SK-N-SH (cell line): ENCODE measurements around the gene ARHGAP26. TPM values are rescaled to one million over a fixed set of nuclear protein-coding genes. Genes with fewer than 3 reads are reported as not detected.

Source experiments
- CTCF ChIA-PET: fragments of 300-600, 350-600 bp; formaldehyde crosslinking; extraction: SDS; loops from one replicate; lab custom pipeline; 2021; lab: Yijun Ruan, JAX
- POLR2A ChIA-PET: fragments of 350-600 bp; sonication (Branson Sonifier 250); formaldehyde crosslinking; extraction: SDS; loops from one replicate; lab custom pipeline; 2020; ENCODE audit warnings: antibody characterized with exemption, inconsistent platforms; lab: Yijun Ruan, JAX
- DNase-seq: peaks from one replicate; pipeline ENCODE4 v3.0.0; 2012
- H2AFZ ChIP-seq: fragments of 200-600 bp; sonication (generic); 2 replicates; pipeline ENCODE4 v1.8.1; 2016; ENCODE audit warnings: antibody characterized with exemption, mild to moderate bottlenecking, low read depth
- H3F3A ChIP-seq: fragments of 200-600 bp; sonication (generic); replicated peaks from 2 replicates; pipeline ENCODE3; 2016; ENCODE audit warnings: antibody characterized with exemption, mild to moderate bottlenecking; ENCODE audit not compliant: insufficient read depth
- H3K27ac ChIP-seq, 2 experiments: fragments of 200-500 bp in 1 of 2; fragments of 200-600 bp in 1 of 2; sonication (Bioruptor generic) in 1 of 2; sonication (generic), shearing (Covaris generic) in 1 of 2; 2 replicates each; pipeline versions ENCODE4 v1.5.1 to v1.6.1; 2014 to 2016; ENCODE audit warnings: low read depth in 2 of 2, inconsistent platforms in 1 of 2, low read length in 1 of 2, mild to moderate bottlenecking in 1 of 2, mixed read lengths in 1 of 2
- H3K27me3 ChIP-seq: fragments of 200-600 bp; sonication (generic), shearing (Covaris generic); 2 replicates; pipeline ENCODE4 v1.6.1; 2016; ENCODE audit warnings: mixed run types; ENCODE audit not compliant: insufficient read depth
- H3K36me3 ChIP-seq, 2 experiments: fragments of 200-500 bp in 1 of 2; fragments of 200-600 bp in 1 of 2; sonication (Bioruptor generic) in 1 of 2; sonication (generic) in 1 of 2; replicated peaks in 1 of 2; 2 replicates each; pipeline versions ENCODE3 to v1.5.1; 2014 to 2016; ENCODE audit warnings: low read length in 1 of 2, mild to moderate bottlenecking in 1 of 2; ENCODE audit not compliant: insufficient read depth in 2 of 2, control insufficient read depth in 1 of 2
- H3K4me1 ChIP-seq, 2 experiments: fragments of 200-500 bp in 1 of 2; fragments of 200-600 bp in 1 of 2; sonication (Bioruptor generic) in 1 of 2; sonication (generic), shearing (Covaris generic) in 1 of 2; 2 replicates each; pipeline versions ENCODE4 v1.5.1 to v1.6.1; 2014 to 2016; ENCODE audit warnings: low read depth in 1 of 2, low read length in 1 of 2, mixed run types in 1 of 2; ENCODE audit not compliant: insufficient read depth in 2 of 2, control insufficient read depth in 1 of 2
- H3K4me2 ChIP-seq: fragments of 200-600 bp; sonication (generic), shearing (Covaris generic); 2 replicates; pipeline ENCODE4 v1.6.1; 2017; ENCODE audit warnings: mixed run types
- H3K4me3 ChIP-seq, 2 experiments: fragments of 200-500 bp in 1 of 2; fragments of 200-600 bp in 1 of 2; sonication (Bioruptor generic) in 1 of 2; sonication (generic), shearing (Covaris generic) in 1 of 2; 2 replicates each; pipeline versions ENCODE4 v1.5.1 to v1.8.1; 2014 to 2016; ENCODE audit warnings: low read depth in 2 of 2, inconsistent platforms in 1 of 2, low read length in 1 of 2, mild to moderate bottlenecking in 1 of 2, mixed read lengths in 1 of 2, moderate library complexity in 1 of 2
- H3K79me2 ChIP-seq: fragments of 200-600 bp; sonication (generic); 2 replicates; pipeline ENCODE4 v1.8.1; 2017; ENCODE audit warnings: mild to moderate bottlenecking; ENCODE audit not compliant: insufficient read depth
- H3K9ac ChIP-seq: fragments of 200-600 bp; sonication (generic); 2 replicates; pipeline ENCODE4 v1.6.1; 2017; ENCODE audit warnings: mixed run types
- H3K9me2 ChIP-seq: fragments of 200-600 bp; sonication (generic); 2 replicates; pipeline ENCODE4 v1.6.1; 2017; ENCODE audit warnings: mixed run types
- H3K9me3 ChIP-seq: fragments of 200-600 bp; sonication (generic); 2 replicates; pipeline ENCODE4 v1.6.1; 2017; ENCODE audit warnings: mixed run types, mild to moderate bottlenecking, moderate library complexity
- H4K20me1 ChIP-seq: fragments of 200-600 bp; sonication (generic); 2 replicates; pipeline ENCODE4 v1.6.1; 2017; ENCODE audit warnings: mild to moderate bottlenecking, mixed run types; ENCODE audit not compliant: insufficient read depth
- CHD2 ChIP-seq: fragments of 150-350 bp; IDR thresholded peaks from 2 replicates; pipeline ENCODE4 v1.6.1; 2018; ENCODE audit warnings: low read length; ENCODE audit not compliant: partially characterized antibody
- ELF1 ChIP-seq: IDR thresholded peaks from 2 replicates; pipeline ENCODE4 v1.4.0; 2012
- FOSL2 ChIP-seq: IDR thresholded peaks from 2 replicates; pipeline ENCODE4 v1.4.0; 2012; ENCODE audit warnings: low read depth, mild to moderate bottlenecking, moderate library complexity, borderline replicate concordance
- FOXJ3 ChIP-seq: sonication (generic); formaldehyde crosslinking; IDR thresholded peaks from 2 replicates; pipeline ENCODE4 v1.5.1; 2020; ENCODE audit warnings: mild to moderate bottlenecking, missing genetic modification reagents
- FOXM1 ChIP-seq: IDR thresholded peaks from 2 replicates; pipeline ENCODE4 v1.4.0; 2012; ENCODE audit warnings: low read depth, mild to moderate bottlenecking
- GABPA ChIP-seq: IDR thresholded peaks from 2 replicates; pipeline ENCODE4 v1.4.0; 2012; ENCODE audit warnings: low read depth, mild to moderate bottlenecking
- GATA2 ChIP-seq: sonication (generic); formaldehyde crosslinking; IDR thresholded peaks from 2 replicates; pipeline ENCODE4 v1.5.0; 2020; ENCODE audit warnings: mild to moderate bottlenecking, missing genetic modification reagents
- NRF1 ChIP-seq: IDR thresholded peaks from 2 replicates; pipeline ENCODE4 v1.6.1; 2012; ENCODE audit warnings: low read depth, mild to moderate bottlenecking, low read length
- RFX5 ChIP-seq: IDR thresholded peaks from 2 replicates; pipeline ENCODE4 v1.6.1; 2012; ENCODE audit warnings: mild to moderate bottlenecking, improper control_type of control experiment, low read length
- SMC3 ChIP-seq: IDR thresholded peaks from 2 replicates; pipeline ENCODE4 v1.6.1; 2012; ENCODE audit warnings: low read depth, low read length, improper control_type of control experiment
- TAF1 ChIP-seq: IDR thresholded peaks from 2 replicates; pipeline ENCODE4 v1.6.1; 2012; ENCODE audit warnings: low read depth, mild to moderate bottlenecking, low read length, moderate library complexity, borderline replicate concordance
- TCF12 ChIP-seq: IDR thresholded peaks from 2 replicates; pipeline ENCODE4 v1.4.0; 2012
- TEAD4 ChIP-seq: IDR thresholded peaks from 2 replicates; pipeline ENCODE4 v1.4.0; 2012; ENCODE audit warnings: mild to moderate bottlenecking, borderline replicate concordance; ENCODE audit not compliant: insufficient read depth
- YY1 ChIP-seq: IDR thresholded peaks from 2 replicates; pipeline ENCODE4 v1.4.0; 2012; ENCODE audit warnings: low read depth, mild to moderate bottlenecking
- WGBS: methylation state at CpG from one replicate; pipeline ENCODE4 v1.1.6; 2017; ENCODE audit warnings: low lambda C conversion rate; 5-methylcytosine and 5-hydroxymethylcytosine counted together
- polyA plus RNA-seq, 3 experiments: library from polyadenylated mRNA; depleted of rRNA; stranded (reverse); fragments of >200 nt; gene quantifications; 2 replicates each; pipeline ENCODE4 v1.2.3, GENCODE V29; 2012
- TF ChIP-seq, protein P1 (sequence below): IDR thresholded peaks from 2 replicates; pipeline ENCODE4 v1.6.1; 2012; ENCODE audit warnings: mild to moderate bottlenecking, low read depth, low read length, moderate library complexity
- TF ChIP-seq, protein P2 (sequence below): fragments of 200-600 bp; sonication (generic); IDR thresholded peaks from 2 replicates; pipeline ENCODE4 v1.6.1; 2017; ENCODE audit warnings: antibody characterized with exemption, mild to moderate bottlenecking, moderate library complexity
- TF ChIP-seq, protein P3 (sequence below): fragments of 150-350 bp; IDR thresholded peaks from 2 replicates; pipeline ENCODE4 v1.6.1; 2017; ENCODE audit warnings: antibody characterized with exemption, low read length, low read depth, borderline replicate concordance
- TF ChIP-seq, protein P4 (sequence below): fragments of 150-350 bp; IDR thresholded peaks from 2 replicates; pipeline ENCODE4 v1.6.1; 2016; ENCODE audit warnings: mild to moderate bottlenecking, low read depth, low read length

The ARHGAP26 gene
- polyA plus RNA-seq, 1 of the 3 experiments (the other 2 are of a cell fraction) = 6.1 TPM

DNA sequence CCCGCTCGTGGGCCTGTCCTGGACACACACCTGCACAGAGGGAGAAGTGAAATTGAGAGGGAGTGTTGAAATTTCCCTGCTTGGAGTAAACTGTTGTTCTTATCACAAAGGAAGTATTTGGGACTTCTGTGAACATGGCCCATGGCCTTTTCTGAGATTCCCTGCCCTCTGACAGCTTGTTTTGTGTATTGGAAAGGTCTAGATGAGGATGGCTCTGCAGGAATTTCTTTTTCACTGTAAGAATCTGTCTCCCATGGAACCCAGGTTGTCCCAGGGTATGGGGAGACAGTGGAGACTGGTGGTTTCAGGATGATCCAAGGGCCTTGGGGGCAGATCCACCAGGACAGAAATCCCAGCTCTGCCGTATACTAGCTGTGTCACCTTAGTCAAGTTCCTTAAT, 121.8 kb downstream of the ARHGAP26 start:
- Histone ChIP-seq H3K27me3 (no peaks in the 10 kb centered on the region), H4K20me1 (no peaks in the 10 kb centered on the region), H3F3A (peaks cover 11% of the 10 kb centered on the region), H3K4me1 (peaks cover 0 to 11% of the 10 kb centered on the region in 2 experiments; a peak in 2 of 4 replicates), H3K9me3 (no peaks in the 10 kb centered on the region), H3K27ac (no peak overlapping the region), H2AFZ (no peak overlapping the region), H3K79me2 (no peaks in the 10 kb centered on the region), H3K4me3 (no peak overlapping the region), H3K9me2 (no peaks in the 10 kb centered on the region), H3K9ac (no peak overlapping the region), H3K4me2 (no peak overlapping the region), H3K36me3 (peaks cover 0 to 12% of the 10 kb centered on the region in 2 experiments)
- ChIA-PET POLR2A (no interaction called here), CTCF (interaction anchor here (1.0 to 27.9 kb wide), 9 partner anchors 9 to 237 kb away, joined by 3 to 1285 read pairs (median 5); partner anchors contain the start of gene ARHGAP26)
- TF ChIP-seq TCF12 = no peak
- TF ChIP-seq, protein P1, sequence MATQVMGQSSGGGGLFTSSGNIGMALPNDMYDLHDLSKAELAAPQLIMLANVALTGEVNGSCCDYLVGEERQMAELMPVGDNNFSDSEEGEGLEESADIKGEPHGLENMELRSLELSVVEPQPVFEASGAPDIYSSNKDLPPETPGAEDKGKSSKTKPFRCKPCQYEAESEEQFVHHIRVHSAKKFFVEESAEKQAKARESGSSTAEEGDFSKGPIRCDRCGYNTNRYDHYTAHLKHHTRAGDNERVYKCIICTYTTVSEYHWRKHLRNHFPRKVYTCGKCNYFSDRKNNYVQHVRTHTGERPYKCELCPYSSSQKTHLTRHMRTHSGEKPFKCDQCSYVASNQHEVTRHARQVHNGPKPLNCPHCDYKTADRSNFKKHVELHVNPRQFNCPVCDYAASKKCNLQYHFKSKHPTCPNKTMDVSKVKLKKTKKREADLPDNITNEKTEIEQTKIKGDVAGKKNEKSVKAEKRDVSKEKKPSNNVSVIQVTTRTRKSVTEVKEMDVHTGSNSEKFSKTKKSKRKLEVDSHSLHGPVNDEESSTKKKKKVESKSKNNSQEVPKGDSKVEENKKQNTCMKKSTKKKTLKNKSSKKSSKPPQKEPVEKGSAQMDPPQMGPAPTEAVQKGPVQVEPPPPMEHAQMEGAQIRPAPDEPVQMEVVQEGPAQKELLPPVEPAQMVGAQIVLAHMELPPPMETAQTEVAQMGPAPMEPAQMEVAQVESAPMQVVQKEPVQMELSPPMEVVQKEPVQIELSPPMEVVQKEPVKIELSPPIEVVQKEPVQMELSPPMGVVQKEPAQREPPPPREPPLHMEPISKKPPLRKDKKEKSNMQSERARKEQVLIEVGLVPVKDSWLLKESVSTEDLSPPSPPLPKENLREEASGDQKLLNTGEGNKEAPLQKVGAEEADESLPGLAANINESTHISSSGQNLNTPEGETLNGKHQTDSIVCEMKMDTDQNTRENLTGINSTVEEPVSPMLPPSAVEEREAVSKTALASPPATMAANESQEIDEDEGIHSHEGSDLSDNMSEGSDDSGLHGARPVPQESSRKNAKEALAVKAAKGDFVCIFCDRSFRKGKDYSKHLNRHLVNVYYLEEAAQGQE = no peak
- no peak for TF ChIP-seq FOXJ3 (CRISPR knock-in tag)
- TF ChIP-seq ELF1 = no peak
- no peak for TF ChIP-seq FOXM1
- no peak for TF ChIP-seq RFX5
- TF ChIP-seq GATA2 (CRISPR knock-in tag) = no peak
- TF ChIP-seq TEAD4 = no peak
- TF ChIP-seq YY1 = no peak
- no peak for TF ChIP-seq CHD2
- TF ChIP-seq, protein P2, sequence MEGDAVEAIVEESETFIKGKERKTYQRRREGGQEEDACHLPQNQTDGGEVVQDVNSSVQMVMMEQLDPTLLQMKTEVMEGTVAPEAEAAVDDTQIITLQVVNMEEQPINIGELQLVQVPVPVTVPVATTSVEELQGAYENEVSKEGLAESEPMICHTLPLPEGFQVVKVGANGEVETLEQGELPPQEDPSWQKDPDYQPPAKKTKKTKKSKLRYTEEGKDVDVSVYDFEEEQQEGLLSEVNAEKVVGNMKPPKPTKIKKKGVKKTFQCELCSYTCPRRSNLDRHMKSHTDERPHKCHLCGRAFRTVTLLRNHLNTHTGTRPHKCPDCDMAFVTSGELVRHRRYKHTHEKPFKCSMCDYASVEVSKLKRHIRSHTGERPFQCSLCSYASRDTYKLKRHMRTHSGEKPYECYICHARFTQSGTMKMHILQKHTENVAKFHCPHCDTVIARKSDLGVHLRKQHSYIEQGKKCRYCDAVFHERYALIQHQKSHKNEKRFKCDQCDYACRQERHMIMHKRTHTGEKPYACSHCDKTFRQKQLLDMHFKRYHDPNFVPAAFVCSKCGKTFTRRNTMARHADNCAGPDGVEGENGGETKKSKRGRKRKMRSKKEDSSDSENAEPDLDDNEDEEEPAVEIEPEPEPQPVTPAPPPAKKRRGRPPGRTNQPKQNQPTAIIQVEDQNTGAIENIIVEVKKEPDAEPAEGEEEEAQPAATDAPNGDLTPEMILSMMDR = no peak
- TF ChIP-seq, protein P3, sequence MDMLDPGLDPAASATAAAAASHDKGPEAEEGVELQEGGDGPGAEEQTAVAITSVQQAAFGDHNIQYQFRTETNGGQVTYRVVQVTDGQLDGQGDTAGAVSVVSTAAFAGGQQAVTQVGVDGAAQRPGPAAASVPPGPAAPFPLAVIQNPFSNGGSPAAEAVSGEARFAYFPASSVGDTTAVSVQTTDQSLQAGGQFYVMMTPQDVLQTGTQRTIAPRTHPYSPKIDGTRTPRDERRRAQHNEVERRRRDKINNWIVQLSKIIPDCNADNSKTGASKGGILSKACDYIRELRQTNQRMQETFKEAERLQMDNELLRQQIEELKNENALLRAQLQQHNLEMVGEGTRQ = no peak
- TF ChIP-seq SMC3 = no peak
- no peak for TF ChIP-seq GABPA
- TF ChIP-seq TAF1 = no peak
- TF ChIP-seq NRF1 = no peak
- TF ChIP-seq FOSL2 = no peak
- TF ChIP-seq, protein P4, sequence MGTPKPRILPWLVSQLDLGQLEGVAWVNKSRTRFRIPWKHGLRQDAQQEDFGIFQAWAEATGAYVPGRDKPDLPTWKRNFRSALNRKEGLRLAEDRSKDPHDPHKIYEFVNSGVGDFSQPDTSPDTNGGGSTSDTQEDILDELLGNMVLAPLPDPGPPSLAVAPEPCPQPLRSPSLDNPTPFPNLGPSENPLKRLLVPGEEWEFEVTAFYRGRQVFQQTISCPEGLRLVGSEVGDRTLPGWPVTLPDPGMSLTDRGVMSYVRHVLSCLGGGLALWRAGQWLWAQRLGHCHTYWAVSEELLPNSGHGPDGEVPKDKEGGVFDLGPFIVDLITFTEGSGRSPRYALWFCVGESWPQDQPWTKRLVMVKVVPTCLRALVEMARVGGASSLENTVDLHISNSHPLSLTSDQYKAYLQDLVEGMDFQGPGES = no peak
- 89% methylated on average over 3 of the region's 3 CpGs for WGBS
- DNase-seq = no peak
